NCI-H748 treated with DMSO at 0.1 percent for 48 hours (cell line): ENCODE measurements around the gene TAL2.
"Not testable (repeated sequence)": the region's sequence is repeated elsewhere in the genome, so short reads cannot be mapped to it uniquely, and the experiment has no call there.

Source experiments
- DNase-seq: peaks from one replicate; lab custom pipeline; 2025; lab: John Stamatoyannopoulos, UW

Gene TAL2

DNA sequence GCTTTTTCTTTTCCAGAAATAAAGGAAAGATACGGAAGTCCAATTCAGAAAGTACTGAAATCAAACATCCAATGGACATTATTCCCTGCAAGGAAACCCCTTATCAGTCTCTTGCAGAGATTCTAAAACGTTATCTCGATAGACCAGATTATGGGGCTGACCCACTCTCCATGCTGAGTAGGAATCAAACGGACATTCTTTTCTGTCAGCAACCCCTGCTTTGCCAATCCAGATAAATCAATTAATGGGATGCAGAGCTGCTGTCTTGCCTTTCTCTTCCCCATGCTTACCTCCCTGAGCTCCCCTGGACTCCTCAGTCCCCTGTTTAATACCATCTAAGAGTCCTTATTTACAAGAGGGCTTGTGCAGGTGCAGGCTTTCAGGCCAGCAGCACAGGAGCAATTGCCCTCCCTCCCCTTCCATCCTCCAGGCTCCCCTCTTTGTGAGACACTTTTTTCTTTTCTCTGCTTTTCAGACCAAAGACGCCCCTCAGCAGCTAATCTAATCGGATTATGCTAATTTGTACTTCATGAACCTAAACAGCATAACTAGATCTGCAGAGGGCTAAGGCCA, 14.2 kb downstream of the TAL2 start:
- no peak for DNase-seq

DNA sequence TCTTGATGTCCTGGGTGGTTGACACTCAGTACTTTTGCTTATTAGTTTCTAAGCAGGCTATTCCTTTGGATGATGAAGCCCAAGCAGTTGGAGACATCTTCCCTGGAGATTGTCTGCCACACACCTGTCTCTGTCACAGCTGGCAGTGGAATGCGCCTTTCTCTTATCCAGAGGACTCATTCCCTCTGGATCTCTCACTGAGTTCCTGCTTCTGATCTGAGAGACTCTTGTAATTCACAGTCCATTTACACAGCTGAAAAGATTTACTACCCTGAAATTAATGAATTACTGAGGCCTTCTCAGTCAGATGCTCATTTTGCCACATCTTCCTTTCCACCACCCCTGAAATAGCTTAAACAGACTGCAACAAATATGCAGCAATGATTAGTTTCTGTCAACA, 15.9 kb downstream of the TAL2 start:
- no peak for DNase-seq

DNA sequence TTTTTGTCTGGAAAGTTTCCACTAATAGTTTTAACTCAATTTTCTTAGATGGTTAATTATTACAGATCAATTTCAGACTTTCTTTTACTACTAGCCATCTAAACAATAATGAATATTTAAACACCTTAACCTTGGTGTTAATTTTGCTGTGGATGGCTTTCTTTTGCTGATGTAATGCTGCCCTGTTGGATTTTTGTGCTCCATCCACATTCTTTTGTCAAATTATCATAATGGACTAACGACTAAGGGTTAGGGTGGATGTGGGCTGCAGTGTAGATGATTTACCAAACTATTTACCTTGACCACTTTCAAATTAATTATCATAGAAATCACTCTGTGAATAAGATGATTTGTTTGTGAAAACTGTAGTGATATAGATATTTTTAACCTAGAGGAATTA, 16.5 kb downstream of the TAL2 start:
- DNase-seq = no peak

DNA sequence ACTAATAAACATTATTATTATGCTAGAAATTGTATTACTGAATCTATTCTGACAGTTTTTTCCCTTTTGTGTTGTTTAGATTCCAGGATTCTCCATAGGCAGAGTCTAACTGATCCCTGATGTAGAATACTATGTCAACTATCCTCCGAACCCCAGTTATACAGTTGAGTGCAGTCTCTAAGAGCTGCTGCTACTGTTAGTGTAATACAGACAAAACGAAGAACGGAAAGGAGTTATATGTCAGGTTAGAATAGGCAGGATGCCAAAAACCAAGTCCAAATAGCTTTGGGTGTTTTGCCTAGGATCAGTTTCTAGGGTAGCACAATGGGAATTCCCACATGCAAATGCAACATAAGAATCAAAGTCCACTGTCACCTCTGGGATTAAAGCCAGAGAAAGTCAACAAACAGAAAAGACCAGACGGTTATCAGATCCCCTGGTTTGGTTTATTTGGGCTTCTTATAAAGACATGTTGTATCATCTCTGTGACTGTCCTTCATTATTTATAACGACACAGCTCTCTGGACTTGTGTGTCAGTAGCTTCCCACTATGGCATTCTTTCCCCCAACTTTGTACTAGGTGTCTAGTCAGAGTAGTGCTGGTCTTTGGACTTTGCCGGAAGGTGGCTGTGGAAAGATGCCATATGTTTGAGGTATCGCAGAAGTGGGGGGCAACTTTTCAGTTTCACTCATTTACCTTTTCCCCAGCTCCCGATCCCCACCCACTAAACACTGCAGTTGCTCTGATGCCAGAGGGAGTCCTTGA, 17.2 kb downstream of the TAL2 start:
- DNase-seq = no peak

DNA sequence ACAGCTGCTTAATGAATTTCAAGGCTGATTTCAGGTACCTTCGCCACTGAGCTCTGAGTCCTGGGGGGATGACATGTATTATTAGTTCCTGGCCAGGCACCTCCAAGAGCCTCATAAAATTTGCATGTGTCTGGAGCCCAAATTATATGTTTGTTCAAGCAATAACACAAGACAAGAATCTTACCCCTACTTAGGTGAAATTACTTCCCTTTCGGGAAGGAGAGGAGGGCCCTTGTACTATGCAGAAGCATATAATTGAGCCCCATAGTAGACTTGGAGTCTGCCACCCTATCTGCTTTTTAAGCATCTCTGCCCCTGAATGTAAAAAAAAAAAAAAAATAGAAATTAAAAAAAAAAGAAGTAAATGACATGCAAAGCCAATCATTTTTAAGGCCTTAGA, 19.1 kb downstream of the TAL2 start:
- DNase-seq = no peak

GRCh38 chr9:105681724-105682123, 19.5 kb downstream of the TAL2 start:
- DNase-seq = no peak

DNA sequence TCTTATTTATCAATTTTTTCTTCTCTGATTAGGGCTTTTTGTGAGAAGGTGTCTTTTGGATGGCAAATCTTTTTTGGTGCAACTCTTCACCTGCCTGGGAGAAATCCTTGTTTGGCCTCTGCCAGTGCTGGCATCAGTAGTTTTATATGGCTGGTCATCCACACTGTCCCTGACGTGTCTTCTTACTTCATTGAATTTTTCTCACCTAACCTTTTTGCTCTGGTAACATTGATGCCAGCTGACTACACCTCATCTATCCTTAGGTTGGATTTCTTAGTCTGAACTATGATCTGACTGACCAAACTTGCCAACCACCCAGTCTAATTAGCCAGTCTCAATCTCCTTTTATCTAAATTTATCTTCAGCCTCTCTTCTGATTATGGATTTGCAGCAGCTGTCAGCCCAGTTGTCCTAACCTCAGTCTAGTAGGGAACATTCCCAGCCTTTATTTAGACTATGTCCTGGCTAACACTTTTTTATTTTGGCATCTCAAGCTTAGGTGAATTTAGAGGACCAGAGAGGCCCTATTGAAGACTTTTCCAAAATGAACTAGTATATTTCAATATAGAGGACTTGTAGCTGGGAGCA, 21.5 kb downstream of the TAL2 start:
- DNase-seq = no peak

- DNase-seq = no peak
Measured at GRCh38 chr9:105686936-105687335, 24.7 kb downstream of the TAL2 start.

GRCh38 chr9:105690742-105691141, 28.5 kb downstream of the TAL2 start:
- no peak for DNase-seq

DNA sequence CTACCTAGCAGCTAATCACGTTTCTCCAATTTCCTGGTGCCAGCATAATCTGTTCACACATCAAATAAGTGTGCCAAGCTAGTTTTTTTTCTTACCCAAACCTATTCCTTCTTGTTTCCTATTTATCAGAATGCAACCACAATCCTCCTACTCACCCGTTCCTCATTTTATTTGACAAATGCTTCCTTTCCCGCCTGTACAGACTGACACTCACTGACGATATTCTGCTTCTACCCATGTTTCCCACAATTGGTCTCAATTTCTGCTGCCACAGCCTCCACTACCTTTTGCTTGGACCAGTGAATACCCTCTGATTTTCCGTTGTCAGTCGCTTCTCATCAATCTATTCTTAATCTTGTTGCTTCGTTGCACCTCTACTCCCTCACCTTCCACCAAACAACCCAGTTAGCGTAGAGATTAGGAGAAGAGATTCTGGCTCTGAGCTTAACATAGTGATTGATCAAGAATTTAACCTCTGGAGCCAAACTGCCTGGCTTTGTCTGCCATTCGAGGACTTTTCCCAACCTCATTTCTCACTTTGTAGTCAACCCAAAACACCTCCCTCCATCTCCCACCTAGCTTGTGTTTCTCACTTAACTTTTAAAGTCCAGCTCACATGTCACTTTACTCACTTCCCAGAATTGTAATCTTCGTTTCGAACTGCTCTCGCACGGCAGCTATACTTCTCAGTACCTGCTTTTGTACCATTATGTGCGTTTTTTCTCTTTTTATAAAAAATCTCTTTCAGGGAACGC, 31.4 kb downstream of the TAL2 start:
- peak; percentile 41 for DNase-seq

DNA sequence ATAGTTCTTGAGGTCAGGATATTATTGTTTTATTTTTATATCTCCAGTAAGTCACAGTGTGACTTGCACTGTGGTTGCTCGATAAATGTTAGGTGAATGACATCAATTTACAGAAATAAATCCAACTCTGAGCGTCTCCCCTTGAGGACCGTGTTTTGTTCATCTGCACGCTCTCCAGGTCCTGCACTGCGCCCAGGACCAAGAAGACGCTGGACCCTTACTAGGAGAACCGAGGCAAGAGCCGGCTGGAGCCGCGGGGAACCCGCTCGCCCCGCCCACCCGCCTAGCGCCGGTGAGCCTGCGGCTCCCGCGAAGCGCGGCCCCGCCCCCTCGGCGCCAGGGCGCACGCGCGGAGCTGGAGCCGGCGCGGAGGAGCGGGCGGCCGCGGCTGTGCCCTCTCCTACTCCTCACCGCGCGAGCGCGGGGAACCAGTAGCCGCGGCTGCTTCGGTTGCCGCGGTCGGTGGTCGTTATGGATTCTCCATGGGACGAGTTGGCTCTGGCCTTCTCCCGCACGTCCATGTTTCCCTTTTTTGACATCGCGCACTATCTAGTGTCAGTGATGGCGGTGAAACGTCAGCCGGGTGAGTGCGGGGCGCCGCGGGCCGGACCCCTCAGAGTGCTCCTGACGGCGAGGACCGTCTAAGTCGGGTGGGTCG, 32.1 kb downstream of the TAL2 start, which contains the start of gene TMEM38B:
TMEM38B (plus strand) TSS at position 352 of the 658 bp plus-strand sequence; CDS start at position 472, 120 bp downstream.
- peak; percentile 76 for DNase-seq

DNA sequence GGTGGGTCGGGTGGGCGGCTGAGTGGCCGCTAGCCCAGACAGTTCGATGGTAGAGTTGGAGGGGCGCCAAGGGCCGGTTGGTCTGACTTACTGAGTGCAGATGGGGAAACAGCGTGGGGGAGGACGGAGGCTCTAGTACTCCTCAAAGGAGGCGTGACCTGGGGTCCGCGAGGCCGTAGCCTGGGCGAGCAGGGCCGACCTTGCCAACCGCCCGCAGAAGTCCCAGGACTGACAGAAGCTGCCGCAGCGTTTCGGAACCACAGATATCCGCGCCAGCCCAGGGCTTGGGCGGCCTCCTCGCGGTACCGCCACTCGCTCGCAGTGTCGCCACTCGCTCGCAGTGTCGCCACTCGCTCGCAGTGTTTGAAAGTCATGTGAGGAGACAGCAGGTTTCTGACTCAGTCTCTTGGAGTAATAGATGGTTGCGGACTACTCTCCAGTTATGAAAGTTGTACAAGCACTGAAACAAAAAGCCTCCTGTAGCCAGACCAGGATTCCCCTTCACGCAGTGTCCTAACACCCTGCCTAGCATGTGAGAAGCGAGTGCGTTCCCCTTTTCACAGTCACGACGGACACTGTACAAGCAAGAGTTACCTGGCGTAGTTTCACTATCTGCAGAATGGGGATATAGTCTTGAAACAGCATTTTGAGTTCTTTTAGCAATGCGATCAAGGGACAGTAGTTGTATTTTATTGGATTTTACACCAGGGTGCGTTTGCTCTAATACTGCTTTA, 32.8 kb downstream of the TAL2 start:
- DNase-seq = peak; percentile 27

DNA sequence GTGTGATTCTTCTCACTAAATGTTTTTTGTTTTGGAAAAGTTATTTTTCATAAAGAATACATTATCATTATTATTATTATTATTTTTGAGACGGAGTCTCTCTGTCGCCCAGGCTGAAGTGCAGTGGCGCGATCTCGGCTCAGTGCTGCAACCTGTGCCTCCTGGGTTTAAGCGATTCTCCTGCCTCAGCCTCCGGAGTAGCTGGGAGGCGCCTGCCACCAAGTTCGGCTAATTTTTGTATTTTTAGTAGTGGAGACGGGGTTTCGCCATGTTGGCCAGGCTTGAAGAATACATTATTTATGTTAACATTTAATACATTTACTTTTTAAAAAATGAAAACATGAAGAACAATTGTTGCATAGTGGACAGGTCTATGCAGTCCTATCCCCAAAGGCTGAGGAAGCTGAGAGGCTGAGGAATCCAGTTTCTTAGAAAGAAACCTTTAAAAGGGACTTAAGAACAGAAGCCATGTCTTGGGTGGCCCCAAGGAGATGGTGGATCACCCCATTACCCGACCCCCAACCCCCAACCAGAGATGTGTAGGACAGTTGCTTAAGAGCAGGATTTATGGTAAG, 34.0 kb downstream of the TAL2 start:
- DNase-seq = no peak

DNA sequence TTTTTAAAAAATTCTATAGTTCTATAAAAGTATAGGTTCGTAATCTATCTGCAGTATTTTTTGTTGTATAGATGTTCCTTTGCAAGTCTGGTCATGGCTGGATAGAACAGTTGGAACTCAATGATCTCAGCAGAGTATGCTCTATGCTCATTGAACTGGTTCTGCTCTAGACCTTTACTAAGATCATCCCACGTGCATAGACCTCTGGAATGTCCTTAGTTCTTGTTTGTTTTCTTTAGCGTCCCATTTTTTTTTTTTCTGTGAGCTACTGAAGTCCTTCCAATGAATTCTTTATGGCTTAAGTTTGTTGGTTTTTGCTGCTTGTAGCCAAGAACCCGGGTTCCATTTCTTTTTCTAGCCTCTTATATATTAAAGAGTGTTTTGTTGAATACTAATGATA, 35.6 kb downstream of the TAL2 start:
- no peak for DNase-seq

DNA sequence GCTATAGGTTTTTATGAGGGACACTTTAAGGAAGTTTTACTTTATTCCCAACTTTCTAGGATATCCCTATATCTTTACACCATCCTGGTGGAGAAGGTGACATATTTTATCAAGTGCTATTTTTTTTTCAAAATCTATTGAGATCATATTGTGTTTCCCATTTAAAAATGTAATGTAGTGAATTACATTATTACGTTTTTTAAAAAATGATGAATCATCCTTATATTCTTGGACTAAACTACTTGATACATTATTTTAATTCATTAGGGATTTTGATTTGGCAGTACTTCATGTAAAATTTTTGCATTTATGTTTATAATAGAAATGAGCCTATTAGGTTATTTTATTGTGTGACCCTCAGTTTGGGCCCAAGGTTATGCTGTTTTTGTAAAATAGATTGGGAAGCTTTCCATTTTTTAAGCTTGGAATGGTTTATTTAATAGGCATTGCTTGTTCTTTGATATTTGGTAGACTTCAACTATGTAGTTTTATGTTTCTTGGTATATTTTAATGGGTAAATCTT, 36.2 kb downstream of the TAL2 start:
- DNase-seq = no peak

DNA sequence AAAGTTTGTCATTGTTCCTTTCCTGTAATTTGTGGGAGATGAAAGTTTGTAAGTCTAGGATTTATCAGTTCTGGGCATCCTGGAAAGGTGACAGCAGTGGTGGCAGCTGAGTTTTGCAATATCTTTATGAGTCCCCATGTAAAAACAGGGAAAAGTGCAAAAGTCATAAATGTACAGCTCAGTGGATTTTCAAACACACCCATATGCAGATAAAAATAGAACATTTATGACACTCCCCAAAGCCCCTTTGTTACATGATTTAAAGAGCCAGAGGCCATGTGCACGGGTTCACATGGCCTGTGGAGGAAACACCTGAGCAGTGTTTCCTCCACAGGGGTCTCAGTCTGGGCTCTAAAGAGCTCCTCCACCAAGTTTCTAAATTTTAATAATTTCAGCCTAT, 38.4 kb downstream of the TAL2 start:
- no peak for DNase-seq

GRCh38 chr9:105701145-105701544, 38.9 kb downstream of the TAL2 start:
- no peak for DNase-seq

DNA sequence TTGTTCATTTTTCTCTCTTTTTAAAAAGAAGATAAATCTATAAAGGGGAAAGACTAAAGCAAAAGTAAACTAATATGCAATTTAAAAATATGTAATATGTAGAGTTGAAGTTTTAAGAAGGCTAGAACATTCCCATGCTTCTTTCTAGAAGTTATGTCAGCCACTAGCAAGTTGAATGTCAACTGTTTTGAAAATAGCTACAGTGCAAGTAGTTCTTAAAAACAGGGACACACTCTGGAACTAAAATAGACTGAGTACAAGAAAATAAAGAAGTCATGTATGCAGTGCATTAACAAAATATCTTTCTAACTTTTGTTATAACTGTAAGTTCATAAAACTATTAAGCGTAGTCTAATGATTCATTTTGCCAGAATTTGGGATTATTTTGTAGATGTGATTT, 40.0 kb downstream of the TAL2 start:
- DNase-seq = no peak

- not testable (repeated sequence) for DNase-seq
Measured at GRCh38 chr9:105703638-105704037, 41.4 kb downstream of the TAL2 start.

- DNase-seq = no peak
Measured at GRCh38 chr9:105706156-105706555, 43.9 kb downstream of the TAL2 start.

GRCh38 chr9:105708405-105708804, 46.1 kb downstream of the TAL2 start:
- no peak for DNase-seq
